Measurements from ENCODE around the gene ZC3H4. TPM values are rescaled to one million over a fixed set of nuclear protein-coding genes. Genes with fewer than 3 reads are reported as not detected.

ZC3H4 gene
- total RNA-seq, 1 experiment from 2014 or later, result 45.1 TPM

DNA sequence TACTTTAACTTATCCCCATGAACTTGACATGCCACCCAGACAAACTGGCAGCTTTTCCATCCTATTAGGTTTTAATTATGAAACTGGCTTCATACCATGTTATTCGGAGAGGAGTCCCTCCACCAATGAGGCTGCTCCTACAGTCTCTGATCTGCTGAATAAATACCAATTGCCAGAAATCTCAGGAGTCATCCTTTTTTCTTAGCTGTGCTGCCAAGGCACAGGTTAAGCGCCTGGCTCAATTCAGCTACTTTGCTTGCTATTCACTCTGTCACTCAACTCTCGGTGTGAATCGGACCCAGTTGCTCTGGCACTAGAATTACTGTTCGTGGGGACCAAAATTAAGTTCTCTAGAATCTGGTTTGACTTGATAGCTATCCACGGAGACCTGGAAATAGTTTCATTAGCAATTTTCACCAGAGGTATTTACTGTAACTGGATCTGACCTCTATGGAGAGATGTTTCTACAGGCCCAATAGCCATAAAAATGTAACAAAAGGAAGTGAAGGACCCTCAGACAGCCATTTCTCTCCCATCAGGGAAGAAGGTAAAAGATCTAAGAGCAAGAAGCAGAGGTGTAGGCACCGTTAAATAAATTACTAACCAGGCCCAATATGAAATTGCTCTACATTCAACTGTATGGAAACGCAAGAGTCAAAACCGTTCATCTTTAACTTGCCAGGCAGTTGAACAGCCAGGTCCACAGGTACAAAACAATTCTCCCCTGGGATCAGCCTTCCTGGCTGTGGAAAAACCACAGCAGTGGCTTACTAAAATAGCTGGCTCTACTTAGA is 5.4 kb downstream of the ZC3H4 start (continued):
- TF ChIP-seq, protein P1, sequence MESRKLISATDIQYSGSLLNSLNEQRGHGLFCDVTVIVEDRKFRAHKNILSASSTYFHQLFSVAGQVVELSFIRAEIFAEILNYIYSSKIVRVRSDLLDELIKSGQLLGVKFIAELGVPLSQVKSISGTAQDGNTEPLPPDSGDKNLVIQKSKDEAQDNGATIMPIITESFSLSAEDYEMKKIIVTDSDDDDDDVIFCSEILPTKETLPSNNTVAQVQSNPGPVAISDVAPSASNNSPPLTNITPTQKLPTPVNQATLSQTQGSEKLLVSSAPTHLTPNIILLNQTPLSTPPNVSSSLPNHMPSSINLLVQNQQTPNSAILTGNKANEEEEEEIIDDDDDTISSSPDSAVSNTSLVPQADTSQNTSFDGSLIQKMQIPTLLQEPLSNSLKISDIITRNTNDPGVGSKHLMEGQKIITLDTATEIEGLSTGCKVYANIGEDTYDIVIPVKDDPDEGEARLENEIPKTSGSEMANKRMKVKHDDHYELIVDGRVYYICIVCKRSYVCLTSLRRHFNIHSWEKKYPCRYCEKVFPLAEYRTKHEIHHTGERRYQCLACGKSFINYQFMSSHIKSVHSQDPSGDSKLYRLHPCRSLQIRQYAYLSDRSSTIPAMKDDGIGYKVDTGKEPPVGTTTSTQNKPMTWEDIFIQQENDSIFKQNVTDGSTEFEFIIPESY (IDR thresholded peaks at IDR 0.05; ENCODE audit: extremely low read depth, insufficient replicate concordance, low read length), result no peak
- TF ChIP-seq CEBPB (IDR thresholded peaks at IDR 0.05; ENCODE audit: low read depth), result no peak
- TF ChIP-seq EZH2 (IDR thresholded peaks at IDR 0.05), result no peak
- TF ChIP-seq, protein P2, sequence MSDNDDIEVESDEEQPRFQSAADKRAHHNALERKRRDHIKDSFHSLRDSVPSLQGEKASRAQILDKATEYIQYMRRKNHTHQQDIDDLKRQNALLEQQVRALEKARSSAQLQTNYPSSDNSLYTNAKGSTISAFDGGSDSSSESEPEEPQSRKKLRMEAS (IDR thresholded peaks at IDR 0.05), result no peak
- TF ChIP-seq EZH2phosphoT487 (IDR thresholded peaks at IDR 0.05; ENCODE audit: borderline replicate concordance), result no peak
- TF ChIP-seq, protein P3, sequence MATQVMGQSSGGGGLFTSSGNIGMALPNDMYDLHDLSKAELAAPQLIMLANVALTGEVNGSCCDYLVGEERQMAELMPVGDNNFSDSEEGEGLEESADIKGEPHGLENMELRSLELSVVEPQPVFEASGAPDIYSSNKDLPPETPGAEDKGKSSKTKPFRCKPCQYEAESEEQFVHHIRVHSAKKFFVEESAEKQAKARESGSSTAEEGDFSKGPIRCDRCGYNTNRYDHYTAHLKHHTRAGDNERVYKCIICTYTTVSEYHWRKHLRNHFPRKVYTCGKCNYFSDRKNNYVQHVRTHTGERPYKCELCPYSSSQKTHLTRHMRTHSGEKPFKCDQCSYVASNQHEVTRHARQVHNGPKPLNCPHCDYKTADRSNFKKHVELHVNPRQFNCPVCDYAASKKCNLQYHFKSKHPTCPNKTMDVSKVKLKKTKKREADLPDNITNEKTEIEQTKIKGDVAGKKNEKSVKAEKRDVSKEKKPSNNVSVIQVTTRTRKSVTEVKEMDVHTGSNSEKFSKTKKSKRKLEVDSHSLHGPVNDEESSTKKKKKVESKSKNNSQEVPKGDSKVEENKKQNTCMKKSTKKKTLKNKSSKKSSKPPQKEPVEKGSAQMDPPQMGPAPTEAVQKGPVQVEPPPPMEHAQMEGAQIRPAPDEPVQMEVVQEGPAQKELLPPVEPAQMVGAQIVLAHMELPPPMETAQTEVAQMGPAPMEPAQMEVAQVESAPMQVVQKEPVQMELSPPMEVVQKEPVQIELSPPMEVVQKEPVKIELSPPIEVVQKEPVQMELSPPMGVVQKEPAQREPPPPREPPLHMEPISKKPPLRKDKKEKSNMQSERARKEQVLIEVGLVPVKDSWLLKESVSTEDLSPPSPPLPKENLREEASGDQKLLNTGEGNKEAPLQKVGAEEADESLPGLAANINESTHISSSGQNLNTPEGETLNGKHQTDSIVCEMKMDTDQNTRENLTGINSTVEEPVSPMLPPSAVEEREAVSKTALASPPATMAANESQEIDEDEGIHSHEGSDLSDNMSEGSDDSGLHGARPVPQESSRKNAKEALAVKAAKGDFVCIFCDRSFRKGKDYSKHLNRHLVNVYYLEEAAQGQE (IDR thresholded peaks at IDR 0.05; ENCODE audit: low read depth), result no peak
